H1 (cell line): ENCODE data around the gene ADRB2. TPM values are rescaled to one million over a fixed set of nuclear protein-coding genes. Genes with fewer than 3 reads are reported as not detected.

Source experiments
- CTCF ChIA-PET: fragments of 300-600 bp; sonication (Branson Sonifier 250); formaldehyde crosslinking; loops from one replicate; lab custom pipeline; 2021; ENCODE audit not compliant: partially characterized antibody; lab: Charles Lee
- POLR2A ChIA-PET: fragments of 300-600 bp; sonication (Branson Sonifier 250); formaldehyde crosslinking; loops from one replicate; lab custom pipeline; 2021; ENCODE audit warnings: inconsistent platforms; ENCODE audit not compliant: partially characterized antibody; lab: Charles Lee
- DNase-seq, 2 experiments: peaks; one replicate each; pipeline versions ENCODE4 v3.0.0 to v3.0.0-alpha.2; 2010 to 2022; ENCODE audit warnings: low spot score in 2 of 2, low read depth in 1 of 2, mixed read lengths in 1 of 2
- FAIRE-seq: peaks from 2 replicates; lab custom pipeline; 2011; peaks lifted over from hg19 to GRCh38; lab: Jason Lieb, UNC
- H2AFZ ChIP-seq: 2 replicates; pipeline ENCODE4 v1.8.1; 2012; ENCODE audit warnings: low read length, inconsistent platforms
- H2AK5ac ChIP-seq: 2 replicates; pipeline ENCODE4 v1.6.1; 2013; ENCODE audit warnings: low read depth, low read length
- H2BK120ac ChIP-seq: replicated peaks from 2 replicates; pipeline ENCODE3; 2013; ENCODE audit warnings: low read depth, low read length, inconsistent platforms
- H2BK12ac ChIP-seq: 2 replicates; pipeline ENCODE4 v1.6.1; 2013; ENCODE audit warnings: low read depth, low read length
- H2BK15ac ChIP-seq: 2 replicates; pipeline ENCODE4 v1.6.1; 2013; ENCODE audit warnings: low read length
- H2BK20ac ChIP-seq: 2 replicates; pipeline ENCODE4 v1.6.1; 2013; ENCODE audit warnings: low read length
- H2BK5ac ChIP-seq: 2 replicates; pipeline ENCODE4 v1.6.1; 2013; ENCODE audit warnings: low read depth, low read length
- H3K14ac ChIP-seq: 2 replicates; pipeline ENCODE4 v1.6.1; 2013; ENCODE audit warnings: inconsistent platforms; ENCODE audit not compliant: insufficient read length
- H3K18ac ChIP-seq: 2 replicates; pipeline ENCODE4 v1.6.1; 2013; ENCODE audit warnings: low read length; ENCODE audit errors: extremely low read depth
- H3K23ac ChIP-seq: 2 replicates; pipeline ENCODE4 v1.6.1; 2013; ENCODE audit warnings: inconsistent platforms; ENCODE audit not compliant: insufficient read length
- H3K23me2 ChIP-seq: 2 replicates; pipeline ENCODE4 v1.6.1; 2013; ENCODE audit warnings: low read depth, low read length
- H3K27ac ChIP-seq: 2 replicates; pipeline ENCODE4 v1.6.1; 2011; ENCODE audit warnings: low read depth, low read length, inconsistent platforms
- H3K27me3 ChIP-seq, 4 experiments: replicated peaks in 1 of 4; 1 replicate in 1 of 4; 2 replicates in 3 of 4; pipeline versions ENCODE4 v1.6.1 to v1.8.1; 2011 to 2013; ENCODE audit warnings: low read length in 3 of 4, mild to moderate bottlenecking in 3 of 4, inconsistent platforms in 2 of 4, mixed read lengths in 2 of 4, moderate library complexity in 1 of 4; ENCODE audit not compliant: control insufficient read depth in 3 of 4, insufficient read depth in 3 of 4; ENCODE audit errors: extremely low read depth in 1 of 4
- H3K36me3 ChIP-seq, 4 experiments: 2 replicates each; pipeline versions ENCODE4 v1.6.1 to v1.8.1; 2011 to 2013; ENCODE audit warnings: mild to moderate bottlenecking in 4 of 4, low read length in 3 of 4, moderate library complexity in 2 of 4, control low read depth in 1 of 4, inconsistent platforms in 1 of 4; ENCODE audit not compliant: insufficient read depth in 4 of 4, control insufficient read depth in 2 of 4
- H3K4ac ChIP-seq: replicated peaks from 2 replicates; pipeline ENCODE3; 2013; ENCODE audit warnings: low read length, low read depth, mixed read lengths, inconsistent platforms; ENCODE audit not compliant: insufficient read length
- H3K4me1 ChIP-seq, 4 experiments: replicated peaks in 1 of 4; 1 replicate in 1 of 4; 2 replicates in 3 of 4; pipeline versions ENCODE4 v1.6.1 to v1.8.1; 2011 to 2013; ENCODE audit warnings: low read length in 3 of 4, inconsistent platforms in 2 of 4, mixed read lengths in 1 of 4; ENCODE audit not compliant: insufficient read depth in 4 of 4, control insufficient read depth in 3 of 4
- H3K4me2 ChIP-seq, 2 experiments: 2 replicates each; pipeline versions ENCODE4 v1.6.1 to v1.8.1; 2011 to 2013; ENCODE audit warnings: low read depth in 2 of 2, low read length in 2 of 2, control low read depth in 1 of 2, inconsistent platforms in 1 of 2, mild to moderate bottlenecking in 1 of 2; ENCODE audit not compliant: insufficient read depth in 1 of 2
- H3K4me3 ChIP-seq, 4 experiments: fragments of 200-600, 300-600 bp in 1 of 4; sonication (generic), shearing (Covaris generic), sonication (Bioruptor Twin) in 1 of 4; 2 replicates each; pipeline versions ENCODE4 v1.5.1 to v1.8.1; 2011 to 2016; ENCODE audit warnings: low read length in 4 of 4, low read depth in 3 of 4, control low read depth in 2 of 4, inconsistent platforms in 2 of 4, mild to moderate bottlenecking in 2 of 4, mixed read lengths in 1 of 4, moderate library complexity in 1 of 4; ENCODE audit not compliant: insufficient read depth in 2 of 4; ENCODE audit errors: extremely low read depth in 1 of 4
- H3K56ac ChIP-seq: replicated peaks from 2 replicates; pipeline ENCODE3; 2013; ENCODE audit warnings: low read depth, mild to moderate bottlenecking, mixed read lengths, low read length, inconsistent platforms; ENCODE audit not compliant: insufficient read length
- H3K79me1 ChIP-seq: 2 replicates; pipeline ENCODE4 v1.6.1; 2013; ENCODE audit warnings: low read depth, low read length, control low read depth
- H3K79me2 ChIP-seq, 2 experiments: 2 replicates each; pipeline versions ENCODE4 v1.6.1 to v1.8.1; 2012 to 2013; ENCODE audit warnings: low read length in 2 of 2, mild to moderate bottlenecking in 2 of 2, inconsistent platforms in 1 of 2; ENCODE audit not compliant: insufficient read depth in 2 of 2, control insufficient read depth in 1 of 2
- H3K9ac ChIP-seq, 4 experiments: replicated peaks in 1 of 4; 1 replicate in 1 of 4; 2 replicates in 3 of 4; pipeline versions ENCODE4 v1.6.1 to v1.8.1; 2011 to 2013; ENCODE audit warnings: low read depth in 3 of 4, low read length in 3 of 4, control low read depth in 2 of 4, mild to moderate bottlenecking in 2 of 4, moderate library complexity in 2 of 4, inconsistent platforms in 1 of 4; ENCODE audit errors: extremely low read depth in 1 of 4
- H3K9me3 ChIP-seq, 2 experiments: 2 replicates each; pipeline versions ENCODE4 v1.6.1 to v1.8.1; 2012 to 2013; ENCODE audit warnings: mild to moderate bottlenecking in 2 of 2, moderate library complexity in 2 of 2, control low read depth in 1 of 2, inconsistent platforms in 1 of 2, low read depth in 1 of 2, low read length in 1 of 2, mixed read lengths in 1 of 2; ENCODE audit not compliant: insufficient read depth in 2 of 2
- H4K20me1 ChIP-seq, 2 experiments: replicated peaks in 1 of 2; 2 replicates each; pipeline versions ENCODE3 to v1.8.1; 2011 to 2013; ENCODE audit warnings: inconsistent platforms in 2 of 2, low read length in 2 of 2, mild to moderate bottlenecking in 1 of 2; ENCODE audit not compliant: insufficient read depth in 2 of 2, control insufficient read depth in 1 of 2
- H4K5ac ChIP-seq: 2 replicates; pipeline ENCODE4 v1.6.1; 2013; ENCODE audit warnings: low read length, low read depth, mixed read lengths, inconsistent platforms; ENCODE audit not compliant: insufficient read length
- H4K8ac ChIP-seq: 2 replicates; pipeline ENCODE4 v1.8.0; 2013; ENCODE audit warnings: mild to moderate bottlenecking, moderate library complexity, low read length, inconsistent platforms; ENCODE audit not compliant: insufficient read depth; ENCODE audit errors: extremely low read depth
- H4K91ac ChIP-seq: replicated peaks from 2 replicates; pipeline ENCODE3; 2013; ENCODE audit warnings: low read length, mixed read lengths, inconsistent platforms; ENCODE audit not compliant: insufficient read length
- ASH2L ChIP-seq: fragments of 200-600, 300-600 bp; sonication (generic); IDR thresholded peaks from one replicate; pipeline ENCODE4 v1.7.1; 2017; ENCODE audit warnings: low read length
- CREB1 ChIP-seq: IDR thresholded peaks from 2 replicates; pipeline ENCODE4 v1.6.1; 2012; ENCODE audit warnings: inconsistent platforms
- RNF2 ChIP-seq: fragments of 200-900, 300-1000 bp; sonication (generic); IDR thresholded peaks from 2 replicates; pipeline ENCODE4 v1.7.1; 2016; ENCODE audit warnings: borderline replicate concordance, low read depth, mild to moderate bottlenecking, antibody characterized with exemption, low read length; ENCODE audit not compliant: poor library complexity, severe bottlenecking; ENCODE audit errors: missing control alignments
- RXRA ChIP-seq: IDR thresholded peaks from 2 replicates; pipeline ENCODE4 v1.6.1; 2011; ENCODE audit warnings: low read depth, mild to moderate bottlenecking, low read length, moderate library complexity; ENCODE audit not compliant: insufficient read depth
- WGBS, 2 experiments: shearing (Covaris generic) in 1 of 2; methylation state at CpG; one replicate each; pipeline versions ENCODE4 v1.1.6 to v1.1.7; 2013 to 2015; ENCODE audit warnings: low lambda C conversion rate in 2 of 2, mixed read lengths in 2 of 2, inconsistent platforms in 1 of 2, low coverage in 1 of 2, missing lambda C conversion rate in 1 of 2; ENCODE audit not compliant: insufficient replicate concordance in 2 of 2, insufficient coverage in 1 of 2, insufficient read length in 1 of 2; ENCODE audit errors: extremely low coverage in 1 of 2, missing lambda C conversion rate in 1 of 2; 5-methylcytosine and 5-hydroxymethylcytosine counted together
- polyA plus RNA-seq, 7 experiments: library from polyadenylated mRNA; depleted of rRNA in 3 of 7; stranded (reverse) in 5 of 7; unstranded in 2 of 7; fragments of >200 nt in 5 of 7; fragments of 200-250 nt in 2 of 7; gene quantifications; 1 replicate in 5 of 7; 2 replicates in 1 of 7; 4 replicates in 1 of 7; pipeline versions ENCODE4 v1.2.1 to v1.2.3, GENCODE V29; 2011 to 2013; ENCODE audit warnings: missing spikeins in 2 of 7, mixed read lengths in 2 of 7
- total RNA-seq: library from RNA; stranded (reverse); fragmentation: NEBNext Ultra II Directional; extraction: Animal tissue kit (Norgen Biotek cat#: 25700); gene quantifications from 2 replicates; pipeline ENCODE4 v1.2.1, GENCODE V29; 2021

Gene ADRB2
- total and polyA plus RNA-seq, 2 of the 8 experiments (the other 6 are each of a cell fraction or from before 2014, with no cell fraction given), result 0.65 to 0.77 TPM

DNA sequence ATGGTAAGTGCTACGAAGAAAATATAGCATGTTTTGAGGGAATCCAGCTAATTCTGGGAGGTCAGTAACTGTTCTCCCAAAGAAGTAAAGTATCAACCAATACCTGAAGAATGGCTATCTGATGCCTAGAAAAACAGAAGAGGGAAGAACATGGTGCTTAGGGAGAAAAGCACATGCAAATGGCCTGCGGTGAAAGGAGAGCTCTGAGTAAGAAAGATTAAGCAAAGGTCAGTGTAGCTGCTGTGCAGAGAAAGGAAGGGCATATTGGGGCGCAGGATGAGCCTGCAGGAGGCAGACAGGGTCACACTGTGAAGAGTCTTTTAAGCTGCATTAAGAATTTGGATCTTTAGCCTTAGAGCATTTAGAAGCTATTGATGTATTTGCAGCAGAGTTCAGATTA lies 11.0 kb downstream of the ADRB2 start:
- WGBS, 2 experiments, result 85% methylated on average over 3 of the region's 3 CpGs; no CpG with 5 or more reads in 1 of the 2 experiments
- Histone ChIP-seq H3K4me1 (no peaks in the 10 kb centered on the region), H3K23ac (no peak overlapping the region)
- TF ChIP-seq RXRA, result no peak
- TF ChIP-seq CREB1, result no peak
- no peak for TF ChIP-seq RNF2
- TF ChIP-seq ASH2L, result no peak
- TF ChIP-seq, all 59 proteins: peak for 0
- H3K36me3 ChIP-seq, result no peaks in the 10 kb centered on the region
- CTCF ChIA-PET, result interaction anchor here (1.0 to 2.9 kb wide), 4 partner anchors 9 to 198 kb away, joined by 3 to 7 read pairs (median 4); partner anchors contain the start of gene ADRB2
- no peak overlapping the region for H3K56ac ChIP-seq
- H2AFZ ChIP-seq, result no peak overlapping the region
- no peak overlapping the region for H4K8ac ChIP-seq
- POLR2A ChIA-PET, result no interaction called here
- no peaks in the 10 kb centered on the region for H3K27me3 ChIP-seq
- no peaks in the 10 kb centered on the region for H3K79me2 ChIP-seq
- H3K14ac ChIP-seq, result no peak overlapping the region
- no peak overlapping the region for H2BK12ac ChIP-seq
- no peak overlapping the region for H3K18ac ChIP-seq
- H2BK120ac ChIP-seq, result no peak overlapping the region
- no peak overlapping the region for H3K4ac ChIP-seq
- no peak overlapping the region for H2BK20ac ChIP-seq
- no peaks in the 10 kb centered on the region for H3K79me1 ChIP-seq
- no peaks in the 10 kb centered on the region for H3K9me3 ChIP-seq
- no peak overlapping the region for H4K91ac ChIP-seq
- H4K20me1 ChIP-seq, result no peaks in the 10 kb centered on the region
- no peak overlapping the region for H3K4me3 ChIP-seq
- no peak overlapping the region for H3K4me2 ChIP-seq
- H3K27ac ChIP-seq, result no peak overlapping the region
- H4K5ac ChIP-seq, result no peak overlapping the region
- H2AK5ac ChIP-seq, result no peak overlapping the region
- FAIRE-seq (no peak), DNase-seq (no peak)
- no peak overlapping the region for H2BK5ac ChIP-seq
- no peak overlapping the region for H2BK15ac ChIP-seq
- H3K9ac ChIP-seq, result no peak overlapping the region
- no peaks in the 10 kb centered on the region for H3K23me2 ChIP-seq
